Adrenal gland (tissue), 5 donors: ENCODE data around the gene RICTOR.

Experiments
- CTCF ChIP-seq, 6 experiments: fragments of 450-650 bp in 4 of 6; fragments of 200-600 bp in 2 of 6; sonication (generic) in 1 of 6; IDR thresholded peaks; 1 replicate in 5 of 6; 2 replicates in 1 of 6; pipeline versions ENCODE4 v1.5.1 to v1.8.0; 2016 to 2021; ENCODE audit warnings: antibody characterized with exemption in 6 of 6, mild to moderate bottlenecking in 2 of 6, moderate library complexity in 1 of 6
- POLR2A ChIP-seq, 2 donors: fragments of 450-650 bp; IDR thresholded peaks; one replicate each; pipeline ENCODE4 v1.6.1; 2017; ENCODE audit warnings: antibody characterized with exemption in 2 of 2, mild to moderate bottlenecking in 2 of 2, moderate library complexity in 1 of 2
- donor health status: DM: no; HTN: no; CAD: no.

GRCh38 chr5:38891563-38891962, 182.6 kb downstream of the RICTOR start:
- no peak for TF ChIP-seq CTCF (IDR thresholded peaks at IDR 0.05)
- TF ChIP-seq POLR2A (IDR thresholded peaks at IDR 0.05) = no peak
